Jurkat, Clone E6-1 (cell line): ENCODE data around the gene TMEM106C.

Source experiments
- DNase-seq: peaks from one replicate; pipeline ENCODE4 v3.0.0-alpha.2; 2011; ENCODE audit warnings: low read depth, low spot score
- H3K4me3 ChIP-seq: 2 replicates; pipeline ENCODE4 v1.5.1; 2011; ENCODE audit warnings: mild to moderate bottlenecking, low read length, control low read depth, moderate library complexity

TMEM106C gene

GRCh38 chr12:48007206-48007605 is 43.8 kb downstream of the TMEM106C start:
- no peak overlapping the region for H3K4me3 ChIP-seq
- DNase-seq: no peak

DNA sequence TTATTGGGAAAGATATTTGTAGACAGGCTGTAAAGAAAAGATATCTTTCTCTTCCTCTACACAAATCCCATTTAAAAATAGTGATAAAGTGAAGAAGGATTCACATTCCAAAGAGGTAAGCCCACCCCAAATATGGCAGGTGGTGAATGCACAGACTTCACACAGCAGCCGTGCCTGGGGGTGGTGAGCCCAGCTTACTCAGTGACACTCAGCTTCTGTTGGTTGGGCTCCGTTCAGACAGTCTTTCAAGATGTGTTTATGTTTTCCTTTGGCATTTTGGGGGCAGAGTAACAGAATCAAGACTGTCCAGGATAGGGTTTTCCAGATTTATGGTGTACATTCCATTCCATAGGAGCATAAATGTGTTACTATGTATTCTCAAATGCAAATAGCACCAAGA is 45.0 kb downstream of the TMEM106C start:
- H3K4me3 ChIP-seq: no peak overlapping the region
- DNase-seq: no peak

DNA sequence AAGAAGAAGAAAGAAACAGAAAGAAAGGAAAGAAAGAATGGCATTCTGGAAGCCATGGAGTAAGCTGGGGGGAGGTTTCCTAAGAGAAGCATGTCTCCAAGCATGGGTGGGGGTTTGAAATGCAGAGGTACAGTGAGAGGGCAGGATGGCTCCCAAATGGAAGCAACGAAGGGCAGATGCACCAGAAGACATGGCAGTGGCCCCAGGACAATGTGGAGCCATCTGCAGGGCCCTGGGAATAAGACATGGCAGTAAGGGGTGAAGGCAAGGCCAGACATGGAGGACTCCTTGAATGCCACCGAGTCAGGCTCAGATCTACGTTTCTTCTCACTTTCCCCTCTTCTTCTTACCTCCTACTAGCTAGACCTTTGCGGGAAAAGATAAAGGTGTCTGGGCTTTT is 45.6 kb downstream of the TMEM106C start:
- no peak for DNase-seq
- H3K4me3 ChIP-seq: no peak overlapping the region

DNA sequence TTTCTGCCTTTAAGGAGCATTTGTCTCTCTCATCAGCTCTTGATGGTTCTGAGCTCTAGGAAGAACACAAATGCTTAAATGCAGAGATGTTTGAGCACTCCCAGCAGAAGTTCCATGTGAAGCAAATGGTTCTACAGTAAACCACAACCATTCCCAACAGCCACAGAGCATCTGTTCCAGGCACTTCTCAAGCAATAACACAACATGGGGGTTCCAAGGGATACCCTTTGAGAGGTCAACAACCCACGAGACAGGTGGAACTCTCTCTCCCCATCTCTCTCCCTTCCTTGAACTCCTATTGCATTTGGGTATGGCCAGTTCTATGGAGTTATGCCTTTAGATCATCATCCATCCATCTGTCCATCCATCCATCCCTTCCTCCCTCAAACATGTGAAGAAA is 46.1 kb downstream of the TMEM106C start:
- DNase-seq: no peak
- no peak overlapping the region for H3K4me3 ChIP-seq

GRCh38 chr12:48010366-48010970 is 47.1 kb downstream of the TMEM106C start:
- H3K4me3 ChIP-seq: no peak overlapping the region
- DNase-seq: no peak

- DNase-seq: no peak
- H3K4me3 ChIP-seq: no peak overlapping the region
These were observed 48.7 kb downstream of the TMEM106C start for GRCh38 chr12:48012070-48012469.

- no peak overlapping the region for H3K4me3 ChIP-seq
- no peak for DNase-seq
These were observed 49.9 kb downstream of the TMEM106C start for GRCh38 chr12:48013287-48013686.

- DNase-seq: no peak
- H3K4me3 ChIP-seq: no peak overlapping the region
These were observed 51.7 kb downstream of the TMEM106C start for GRCh38 chr12:48015129-48015528.

- DNase-seq: no peak
- H3K4me3 ChIP-seq: no peak overlapping the region
These were observed 52.6 kb downstream of the TMEM106C start for GRCh38 chr12:48015954-48016353.

DNA sequence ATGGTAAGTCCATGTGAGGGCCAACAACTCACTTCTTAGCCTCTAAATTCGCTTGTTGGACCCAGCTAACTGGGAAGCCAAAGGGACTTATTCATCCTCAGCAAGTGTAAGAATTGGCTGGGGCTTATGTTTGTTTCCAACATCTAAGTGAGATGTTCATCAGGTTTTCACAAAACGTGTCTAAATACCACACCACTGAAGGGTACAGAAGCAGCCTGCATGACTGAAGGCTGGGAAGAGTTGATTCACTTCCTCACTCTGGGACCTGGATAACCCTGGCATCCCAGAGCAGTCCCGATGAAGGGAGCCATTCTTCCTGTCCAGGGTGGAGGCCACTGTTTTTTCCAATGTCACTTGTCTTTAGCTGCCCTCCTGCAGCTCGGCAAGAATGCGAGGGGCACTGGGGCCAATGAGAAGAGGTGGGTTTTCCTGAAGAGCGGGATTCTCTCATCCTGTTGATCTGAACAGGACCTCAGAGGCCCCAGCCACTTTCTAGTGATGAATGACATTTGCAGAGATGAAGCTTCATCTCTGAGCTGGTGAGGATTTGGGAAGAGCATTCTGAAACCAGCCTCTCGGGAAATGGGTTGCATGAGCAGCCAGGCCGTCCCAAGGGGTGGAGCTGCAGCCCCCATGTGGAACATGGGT is 53.1 kb downstream of the TMEM106C start:
- no peak for DNase-seq
- H3K4me3 ChIP-seq: no peak overlapping the region

DNA sequence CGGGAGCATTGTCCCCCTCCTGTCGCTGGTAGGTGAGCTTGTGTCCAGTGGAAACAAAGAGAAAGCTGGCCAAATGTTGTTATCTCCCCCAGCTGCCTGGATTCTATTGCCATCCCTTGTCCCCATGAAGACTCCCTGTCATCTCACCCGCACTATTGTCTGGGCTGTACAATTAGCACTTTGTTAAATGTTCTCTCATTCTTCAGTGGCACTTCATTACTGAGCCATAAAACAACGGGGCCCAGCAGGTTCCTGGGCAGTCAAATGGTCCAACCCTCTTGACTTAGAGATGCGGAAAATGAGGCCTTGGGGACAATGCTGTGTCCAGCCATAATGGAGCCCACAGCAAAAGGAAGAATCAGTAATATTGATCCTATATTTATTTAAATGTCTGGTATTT is 54.1 kb downstream of the TMEM106C start:
- DNase-seq: no peak
- H3K4me3 ChIP-seq: no peak overlapping the region

GRCh38 chr12:48017921-48018617 is 54.7 kb downstream of the TMEM106C start:
- no peak for DNase-seq
- no peak overlapping the region for H3K4me3 ChIP-seq
